IMR-90 (cell line): ENCODE measurements around the gene SMU1. TPM values are rescaled to one million over a fixed set of nuclear protein-coding genes. Genes with fewer than 3 reads are reported as not detected.

Source experiments
- ATAC-seq: fragments of 200-7000 bp; cut with Tn5 transposase; 2 replicates; pipeline ENCODE4 v1.9.1; 2020; ENCODE audit warnings: low read depth, mild to moderate bottlenecking, moderate library complexity
- BruUV-seq: library from RNA; stranded (reverse); fragments of 400-500 nt; replicated peaks from 2 replicates; lab custom pipeline; 2021; lab: Mats Ljungman, UMichigan
- CTCF ChIA-PET: fragments of 300-600 bp; formaldehyde crosslinking; extraction: SDS; loops from one replicate; lab custom pipeline; 2021; ENCODE audit warnings: antibody characterized with exemption; lab: Yijun Ruan, JAX
- POLR2A ChIA-PET: fragments of 300-600 bp; sonication (Branson Sonifier 250); formaldehyde crosslinking; loops from one replicate; lab custom pipeline; 2022; ENCODE audit warnings: antibody characterized with exemption; ENCODE audit not compliant: unreplicated experiment; lab: Charles Lee
- DNase-seq: peaks from one replicate; pipeline ENCODE4 v3.0.0; 2013
- H2AFZ ChIP-seq: replicated peaks from 2 replicates; pipeline ENCODE3; 2013; ENCODE audit warnings: low read length, mild to moderate bottlenecking; ENCODE audit not compliant: poor library complexity
- H2AK5ac ChIP-seq: 2 replicates; pipeline ENCODE4 v1.6.1; 2013; ENCODE audit warnings: low read depth, low read length, inconsistent platforms
- H2AK9ac ChIP-seq: replicated peaks from 2 replicates; pipeline ENCODE3; 2013; ENCODE audit warnings: mild to moderate bottlenecking, low read depth, low read length, moderate library complexity; ENCODE audit not compliant: poor library complexity
- H2BK120ac ChIP-seq: 2 replicates; pipeline ENCODE4 v1.6.1; 2013; ENCODE audit warnings: low read depth, low read length, inconsistent platforms
- H2BK15ac ChIP-seq: 3 replicates; pipeline ENCODE4 v1.6.1; 2013; ENCODE audit warnings: low read depth, low read length, inconsistent platforms
- H2BK20ac ChIP-seq: 2 replicates; pipeline ENCODE4 v1.6.1; 2013; ENCODE audit warnings: low read depth, mild to moderate bottlenecking, inconsistent platforms, low read length, moderate library complexity
- H2BK5ac ChIP-seq: 2 replicates; pipeline ENCODE4 v1.6.1; 2013; ENCODE audit warnings: mild to moderate bottlenecking, low read depth, low read length, inconsistent platforms; ENCODE audit not compliant: poor library complexity, severe bottlenecking
- H3K14ac ChIP-seq: replicated peaks from 2 replicates; pipeline ENCODE4 v1.6.1; 2013; ENCODE audit warnings: low read depth, low read length, inconsistent platforms
- H3K18ac ChIP-seq: 2 replicates; pipeline ENCODE4 v1.6.1; 2013; ENCODE audit warnings: low read depth, low read length, control low read depth
- H3K23ac ChIP-seq: 2 replicates; pipeline ENCODE4 v1.6.1; 2013; ENCODE audit warnings: low read depth, low read length, inconsistent platforms
- H3K27ac ChIP-seq: 2 replicates; pipeline ENCODE4 v1.5.1; 2013; ENCODE audit warnings: mild to moderate bottlenecking, control low read depth, low read length; ENCODE audit not compliant: insufficient read depth
- H3K27me3 ChIP-seq: 2 replicates; pipeline ENCODE4 v1.6.1; 2013; ENCODE audit warnings: low read length; ENCODE audit not compliant: control insufficient read depth, insufficient read depth
- H3K36me3 ChIP-seq: 2 replicates; pipeline ENCODE4 v1.6.1; 2013; ENCODE audit warnings: low read length, mixed read lengths; ENCODE audit not compliant: control insufficient read depth, insufficient read depth
- H3K4ac ChIP-seq: 2 replicates; pipeline ENCODE4 v1.6.1; 2013; ENCODE audit warnings: low read depth, low read length, inconsistent platforms
- H3K4me1 ChIP-seq: 2 replicates; pipeline ENCODE4 v1.6.1; 2013; ENCODE audit warnings: low read length, mixed read lengths; ENCODE audit not compliant: control insufficient read depth, insufficient read depth
- H3K4me2 ChIP-seq: 2 replicates; pipeline ENCODE4 v1.6.1; 2013; ENCODE audit warnings: low read depth, mild to moderate bottlenecking, control low read depth, low read length, moderate library complexity
- H3K4me3 ChIP-seq: 2 replicates; pipeline ENCODE4 v1.5.1; 2013; ENCODE audit warnings: low read depth, mild to moderate bottlenecking, control low read depth, low read length, moderate library complexity; ENCODE audit not compliant: insufficient read depth
- H3K56ac ChIP-seq: 2 replicates; pipeline ENCODE4 v1.6.1; 2013; ENCODE audit warnings: low read length, inconsistent platforms; ENCODE audit not compliant: insufficient read depth; ENCODE audit errors: extremely low read depth
- H3K79me1 ChIP-seq, 2 experiments: 2 replicates each; pipeline ENCODE4 v1.6.1; 2013; ENCODE audit warnings: low read length in 2 of 2, inconsistent platforms in 1 of 2, low read depth in 1 of 2
- H3K9ac ChIP-seq: 2 replicates; pipeline ENCODE4 v1.6.1; 2013; ENCODE audit warnings: low read depth, low read length, control low read depth
- H3K9me1 ChIP-seq: 2 replicates; pipeline ENCODE4 v1.6.1; 2013; ENCODE audit warnings: low read length, inconsistent platforms; ENCODE audit not compliant: insufficient read depth
- H3K9me3 ChIP-seq: 2 replicates; pipeline ENCODE4 v1.6.1; 2013; ENCODE audit warnings: low read length; ENCODE audit not compliant: control insufficient read depth, insufficient read depth
- H4K20me1 ChIP-seq: 2 replicates; pipeline ENCODE4 v1.6.1; 2013; ENCODE audit warnings: low read length, inconsistent platforms; ENCODE audit not compliant: insufficient read depth
- H4K5ac ChIP-seq: 2 replicates; pipeline ENCODE4 v1.6.1; 2013; ENCODE audit warnings: mild to moderate bottlenecking, low read depth, low read length, control low read depth
- H4K8ac ChIP-seq, 2 experiments: 2 replicates each; pipeline ENCODE4 v1.6.1; 2013; ENCODE audit warnings: low read depth in 2 of 2, low read length in 2 of 2, control low read depth in 1 of 2, inconsistent platforms in 1 of 2
- H4K91ac ChIP-seq: 2 replicates; pipeline ENCODE4 v1.6.1; 2013; ENCODE audit warnings: low read depth, low read length, inconsistent platforms; ENCODE audit not compliant: insufficient read depth
- BHLHE40 ChIP-seq: fragments of 150-350 bp; IDR thresholded peaks from 2 replicates; pipeline ENCODE4 v1.6.1; 2016; ENCODE audit warnings: mild to moderate bottlenecking, low read depth, low read length
- CEBPB ChIP-seq: IDR thresholded peaks from 2 replicates; pipeline ENCODE4 v1.6.1; 2012; ENCODE audit warnings: low read depth, low read length, improper control_type of control experiment
- CHD1 ChIP-seq: IDR thresholded peaks from 2 replicates; pipeline ENCODE4 v1.6.1; 2012; ENCODE audit warnings: low read depth, low read length, improper control_type of control experiment
- CTCF ChIP-seq: conservative IDR thresholded peaks from 2 replicates; pipeline ENCODE4 v1.5.1; 2012; ENCODE audit warnings: mild to moderate bottlenecking, low read depth, low read length, improper control_type of control experiment
- ELK1 ChIP-seq: fragments of 150-350 bp; IDR thresholded peaks from 2 replicates; pipeline ENCODE4 v1.6.1; 2016; ENCODE audit warnings: low read depth, mild to moderate bottlenecking, low read length, moderate library complexity, borderline replicate concordance
- FOS ChIP-seq: fragments of 150-350 bp; IDR thresholded peaks from 2 replicates; pipeline ENCODE4 v1.6.1; 2016; ENCODE audit warnings: low read depth, low read length
- MAFK ChIP-seq: IDR thresholded peaks from 2 replicates; pipeline ENCODE4 v1.6.1; 2012; ENCODE audit warnings: low read depth, low read length, improper control_type of control experiment
- MAZ ChIP-seq: IDR thresholded peaks from 2 replicates; pipeline ENCODE4 v1.6.1; 2012; ENCODE audit warnings: low read depth, mild to moderate bottlenecking, low read length, improper control_type of control experiment, moderate library complexity, borderline replicate concordance
- MXI1 ChIP-seq: IDR thresholded peaks from 2 replicates; pipeline ENCODE4 v1.6.1; 2012; ENCODE audit warnings: low read depth, mild to moderate bottlenecking, low read length, moderate library complexity, borderline replicate concordance
- NFE2L2 ChIP-seq: fragments of 150-350 bp; IDR thresholded peaks from 2 replicates; pipeline ENCODE4 v1.6.1; 2016; ENCODE audit warnings: low read depth, mild to moderate bottlenecking, low read length
- POLR2A ChIP-seq: IDR thresholded peaks from 2 replicates; pipeline ENCODE4 v1.6.1; 2012; ENCODE audit warnings: mild to moderate bottlenecking, low read depth, low read length
- RAD21 ChIP-seq: IDR thresholded peaks from 2 replicates; pipeline ENCODE4 v1.6.1; 2012; ENCODE audit warnings: low read length, improper control_type of control experiment
- RCOR1 ChIP-seq: IDR thresholded peaks from 2 replicates; pipeline ENCODE4 v1.6.1; 2012; ENCODE audit warnings: mild to moderate bottlenecking, low read length, improper control_type of control experiment; ENCODE audit not compliant: insufficient replicate concordance
- RFX5 ChIP-seq: IDR thresholded peaks from 2 replicates; pipeline ENCODE4 v1.8.0; 2012; ENCODE audit warnings: low read depth, mild to moderate bottlenecking, low read length, moderate library complexity
- SMC3 ChIP-seq: fragments of 150-350 bp; IDR thresholded peaks from 2 replicates; pipeline ENCODE4 v1.6.1; 2016; ENCODE audit warnings: low read depth, mild to moderate bottlenecking, antibody characterized with exemption, low read length, moderate library complexity
- USF2 ChIP-seq: fragments of 150-350 bp; IDR thresholded peaks from 2 replicates; pipeline ENCODE4 v1.6.1; 2017; ENCODE audit warnings: mild to moderate bottlenecking, antibody characterized with exemption, low read length, low read depth
- WGBS, 2 experiments: methylation state at CpG; one replicate each; pipeline versions ENCODE4 v1.1.5 to v1.1.7; 2013; ENCODE audit warnings: missing lambda C conversion rate in 2 of 2; ENCODE audit not compliant: insufficient read length in 1 of 2; ENCODE audit errors: extremely low coverage in 2 of 2; 5-methylcytosine and 5-hydroxymethylcytosine counted together
- dilution Hi-C: fragments of 300-500 bp; cut with HindIII; formaldehyde crosslinking; loops from one replicate; pipeline ENCODE4 v1.14.3; 2018; ENCODE audit warnings: low sequenced_read_pairs; ENCODE audit not compliant: unreplicated experiment
- in situ Hi-C: fragments of 300-500 bp; cut with MboI; formaldehyde crosslinking; loops from 3 replicates; pipeline ENCODE4 v1.14.3; 2019; ENCODE audit warnings: low sequenced_read_pairs, inconsistent platforms, mixed read lengths
- intact Hi-C: fragments of 100-400 bp; cut with micrococcal nuclease; formaldehyde crosslinking; loops from 2 replicates; pipeline ENCODE4 v1.10.0; 2022
- polyA plus RNA-seq, 3 experiments: library from polyadenylated mRNA; depleted of rRNA; stranded (reverse); fragments of >200 nt; gene quantifications; 2 replicates each; pipeline ENCODE4 v1.2.3, GENCODE V29; 2012; ENCODE audit warnings: low replicate concordance in 1 of 3
- total RNA-seq: library from RNA; depleted of rRNA; stranded (reverse); fragments of >200 nt; gene quantifications from 2 replicates; pipeline ENCODE4 v1.2.3, GENCODE V29; 2012

SMU1 gene
- total and polyA plus RNA-seq, 2 of the 4 experiments (the other 2 are of a cell fraction) = 11.1 to 36.0 TPM

- H2AK9ac ChIP-seq = no peak overlapping the region
- no peak overlapping the region for H2BK5ac ChIP-seq
- DNase-seq = no peak
- peaks cover 31% of the 10 kb centered on the region for H3K9me1 ChIP-seq
- no peak overlapping the region for H3K27ac ChIP-seq
- no peak overlapping the region for H4K91ac ChIP-seq
- in situ Hi-C loops = no loop called here
- intact Hi-C loops = loop anchor here (2.0 kb wide), 1 partner anchor 34 kb away; the partner anchor contains the start of gene SMU1
- no peak overlapping the region for H3K18ac ChIP-seq
- H3K4me2 ChIP-seq = no peak overlapping the region
- H4K5ac ChIP-seq = no peak overlapping the region
- POLR2A ChIA-PET = no interaction called here
- dilution Hi-C loops = no loop called here
- H4K20me1 ChIP-seq = no peaks in the 10 kb centered on the region; the same call in 1 of the 2 replicates
- WGBS, 2 experiments = 60% methylated on average over 1 of the region's 5 CpGs; no CpG with 5 or more reads in 1 of the 2 experiments
- ATAC-seq = no peak
- no peak overlapping the region for H3K4ac ChIP-seq
- BruUV-seq = no TSS peak
- no peak overlapping the region for H2AFZ ChIP-seq
- no peak overlapping the region for H2BK15ac ChIP-seq
- H2AK5ac ChIP-seq = no peak overlapping the region
- no peaks in the 10 kb centered on the region for H3K9me3 ChIP-seq
- no peak overlapping the region for H2BK20ac ChIP-seq
- CTCF ChIA-PET = no interaction called here
- peaks cover 15% of the 10 kb centered on the region for H3K4me1 ChIP-seq
- no peak overlapping the region for H3K56ac ChIP-seq
- H3K23ac ChIP-seq = no peak overlapping the region
- H3K9ac ChIP-seq = no peak overlapping the region
- H3K79me1 ChIP-seq = peaks cover 22 to 53% of the 10 kb centered on the region in 2 experiments
- H3K27me3 ChIP-seq = no peaks in the 10 kb centered on the region
- H3K4me3 ChIP-seq = no peak overlapping the region
- H4K8ac ChIP-seq = no peak overlapping the region
- H3K36me3 ChIP-seq = peaks cover 26% of the 10 kb centered on the region
- TF ChIP-seq SMC3 (no peak), POLR2A (no peak), MAFK (no peak), USF2 (no peak), MXI1 (no peak), BHLHE40 (no peak), CTCF (no peak), NFE2L2 (no peak), RCOR1 (no peak), FOS (no peak), ELK1 (no peak), RFX5 (no peak), CEBPB (no peak), CHD1 (no peak), MAZ (no peak), RAD21 (no peak)
- H3K14ac ChIP-seq = no peak overlapping the region
- no peak overlapping the region for H2BK120ac ChIP-seq
Observed at GRCh38 chr9:33110686-33111085, 34.2 kb upstream of the SMU1 start.
